ENCODE results near the gene LIX1L.

Gene LIX1L

GRCh38 chr1:145963265-145964019 is 5.6 kb upstream of the LIX1L start:
- no peak for DNase-seq (ENCODE audit: low read depth, low spot score)

GRCh38 chr1:145962157-145963102 is 4.6 kb upstream of the LIX1L start:
- no peak for DNase-seq (ENCODE audit: low read depth, low spot score)

GRCh38 chr1:145961425-145962156 is 3.8 kb upstream of the LIX1L start:
- DNase-seq (ENCODE audit: low read depth, low spot score): peak; percentile 30

GRCh38 chr1:145961109-145961424 is 3.2 kb upstream of the LIX1L start:
- DNase-seq (ENCODE audit: low read depth, low spot score): no peak

GRCh38 chr1:145960468-145961108 is 2.8 kb upstream of the LIX1L start:
- DNase-seq (ENCODE audit: low read depth, low spot score): no peak

- no peak for DNase-seq (ENCODE audit: low read depth, low spot score)
Measured at GRCh38 chr1:145959957-145960467, 2.2 kb upstream of the LIX1L start.

- no peak for DNase-seq (ENCODE audit: low read depth, low spot score)
Measured at GRCh38 chr1:145959333-145959732, 1.5 kb upstream of the LIX1L start.

GRCh38 chr1:145958734-145959133 is 917 bp upstream of the LIX1L start:
- no peak for DNase-seq (ENCODE audit: low read depth, low spot score)

GRCh38 chr1:145956781-145957442 is 905 bp downstream of the LIX1L start:
- DNase-seq (ENCODE audit: low read depth, low spot score): no peak

- DNase-seq (ENCODE audit: low read depth, low spot score): no peak
Measured at GRCh38 chr1:145956361-145956760, 1.5 kb downstream of the LIX1L start.

GRCh38 chr1:145955436-145955835 is 2.4 kb downstream of the LIX1L start:
- DNase-seq (ENCODE audit: low read depth, low spot score): no peak

- no peak for DNase-seq (ENCODE audit: low read depth, low spot score)
Measured at GRCh38 chr1:145953861-145954260, 4.0 kb downstream of the LIX1L start.

GRCh38 chr1:145952903-145953302 is 4.9 kb downstream of the LIX1L start:
- no peak for DNase-seq (ENCODE audit: low read depth, low spot score)

GRCh38 chr1:145951526-145951925 is 6.3 kb downstream of the LIX1L start:
- no peak for DNase-seq (ENCODE audit: low read depth, low spot score)

- DNase-seq (ENCODE audit: low read depth, low spot score): no peak
Measured at GRCh38 chr1:145949219-145949618, 8.6 kb downstream of the LIX1L start.

GRCh38 chr1:145947551-145947950 is 10.3 kb downstream of the LIX1L start:
- DNase-seq (ENCODE audit: low read depth, low spot score): no peak

- DNase-seq (ENCODE audit: low read depth, low spot score): no peak
Measured at GRCh38 chr1:145946477-145946986, 11.3 kb downstream of the LIX1L start.

GRCh38 chr1:145944532-145944931 is 13.3 kb downstream of the LIX1L start:
- DNase-seq (ENCODE audit: low read depth, low spot score): no peak

- DNase-seq (ENCODE audit: low read depth, low spot score): no peak
Measured at GRCh38 chr1:145942871-145943270, 14.9 kb downstream of the LIX1L start.

- DNase-seq (ENCODE audit: low read depth, low spot score): no peak
Measured at GRCh38 chr1:145942405-145942804, 15.4 kb downstream of the LIX1L start.

- DNase-seq (ENCODE audit: low read depth, low spot score): no peak
Measured at GRCh38 chr1:145937436-145937835, 20.4 kb downstream of the LIX1L start.

Measured in activated naive CD8-positive, alpha-beta T cell treated with anti-CD3 and anti-CD28 coated beads, Interleukin-2, amount 50 U/mL, for 16 hours (primary cell).